ENCODE measurements around the gene TBCK. TPM values are rescaled to one million over a fixed set of nuclear protein-coding genes. Genes with fewer than 3 reads are reported as not detected.

TBCK gene
- total RNA-seq, 1 experiment from 2014 or later, result 28.6 TPM

DNA sequence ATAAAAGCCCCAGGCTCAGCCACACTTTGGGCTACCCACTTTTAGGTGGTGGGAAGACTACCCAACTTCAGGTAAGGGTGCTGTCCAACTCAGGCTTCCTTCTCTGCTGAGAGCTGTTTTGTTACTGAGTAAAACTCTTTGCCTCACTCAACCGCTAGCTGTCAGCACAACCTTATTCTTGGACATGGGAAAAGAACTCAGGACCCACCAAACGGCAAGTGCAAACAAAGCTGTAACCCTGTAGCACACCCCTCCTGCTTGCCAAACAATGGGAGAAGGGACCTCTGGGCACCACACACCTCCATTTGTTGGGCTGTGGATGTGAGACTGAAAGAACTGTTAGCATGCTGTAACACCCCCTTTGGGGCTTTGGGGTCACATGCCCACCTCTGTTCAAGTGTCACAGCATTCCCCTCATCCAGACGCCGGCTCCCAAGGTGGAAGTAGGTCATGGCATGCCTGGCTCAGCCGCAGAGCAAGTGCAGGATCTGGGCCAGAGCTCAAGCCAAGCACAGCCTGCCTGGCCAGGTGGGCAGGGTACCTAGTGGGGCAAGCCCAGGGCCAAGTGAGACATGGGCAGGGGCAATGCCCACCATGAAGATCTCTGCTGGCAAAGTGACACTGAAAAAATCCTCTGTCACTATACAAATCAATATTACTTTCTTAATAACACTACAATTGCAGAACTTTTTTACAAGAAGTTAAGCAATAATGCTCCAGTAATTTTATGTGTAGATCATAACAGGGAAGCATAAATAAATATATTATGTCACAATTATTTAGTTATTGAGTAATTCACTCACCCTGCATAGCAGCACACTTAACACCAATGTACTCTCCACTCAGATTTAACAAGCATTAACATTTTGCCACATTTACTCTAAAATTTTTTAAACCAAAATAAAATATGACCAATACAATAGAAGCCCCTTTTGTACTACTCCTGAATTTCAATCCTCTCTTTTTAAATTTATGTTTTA lies 107.2 kb downstream of the TBCK start (continued):
- TF ChIP-seq, protein P1, sequence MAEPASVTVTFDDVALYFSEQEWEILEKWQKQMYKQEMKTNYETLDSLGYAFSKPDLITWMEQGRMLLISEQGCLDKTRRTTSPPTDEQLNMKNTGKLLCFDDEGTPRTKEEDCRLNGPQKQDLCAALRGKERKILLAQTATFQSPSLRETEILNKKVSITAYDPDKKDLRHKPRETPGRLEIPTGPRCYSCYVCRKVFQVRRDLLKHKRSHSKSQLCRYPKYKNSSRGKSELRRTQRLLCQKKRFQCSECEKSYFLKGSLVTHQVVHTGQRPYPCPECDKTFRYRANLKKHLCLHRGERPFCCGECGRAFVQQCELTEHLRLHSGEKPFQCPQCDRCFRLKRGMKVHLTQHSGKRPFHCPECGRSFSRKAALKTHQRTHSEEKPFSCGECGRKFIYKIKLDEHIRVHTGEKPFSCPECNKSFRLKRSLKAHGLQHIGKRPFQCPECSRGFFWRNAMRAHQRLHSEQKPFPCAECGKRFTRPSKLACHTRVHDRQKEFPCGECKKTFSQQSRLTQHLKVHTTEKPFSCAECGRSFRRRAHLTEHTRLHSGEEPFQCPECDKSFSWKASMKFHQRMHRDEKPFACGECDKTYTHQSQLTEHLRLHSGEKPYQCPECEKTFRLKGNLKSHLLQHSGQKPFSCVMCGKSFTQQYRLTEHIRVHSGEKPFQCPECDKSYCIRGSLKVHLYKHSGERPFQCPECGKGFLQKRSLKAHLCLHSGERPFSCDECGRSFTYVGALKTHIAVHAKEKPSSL (CRISPR knock-in tag; conservative IDR thresholded peaks at IDR 0.05), result no peak
- TF ChIP-seq, protein P2, sequence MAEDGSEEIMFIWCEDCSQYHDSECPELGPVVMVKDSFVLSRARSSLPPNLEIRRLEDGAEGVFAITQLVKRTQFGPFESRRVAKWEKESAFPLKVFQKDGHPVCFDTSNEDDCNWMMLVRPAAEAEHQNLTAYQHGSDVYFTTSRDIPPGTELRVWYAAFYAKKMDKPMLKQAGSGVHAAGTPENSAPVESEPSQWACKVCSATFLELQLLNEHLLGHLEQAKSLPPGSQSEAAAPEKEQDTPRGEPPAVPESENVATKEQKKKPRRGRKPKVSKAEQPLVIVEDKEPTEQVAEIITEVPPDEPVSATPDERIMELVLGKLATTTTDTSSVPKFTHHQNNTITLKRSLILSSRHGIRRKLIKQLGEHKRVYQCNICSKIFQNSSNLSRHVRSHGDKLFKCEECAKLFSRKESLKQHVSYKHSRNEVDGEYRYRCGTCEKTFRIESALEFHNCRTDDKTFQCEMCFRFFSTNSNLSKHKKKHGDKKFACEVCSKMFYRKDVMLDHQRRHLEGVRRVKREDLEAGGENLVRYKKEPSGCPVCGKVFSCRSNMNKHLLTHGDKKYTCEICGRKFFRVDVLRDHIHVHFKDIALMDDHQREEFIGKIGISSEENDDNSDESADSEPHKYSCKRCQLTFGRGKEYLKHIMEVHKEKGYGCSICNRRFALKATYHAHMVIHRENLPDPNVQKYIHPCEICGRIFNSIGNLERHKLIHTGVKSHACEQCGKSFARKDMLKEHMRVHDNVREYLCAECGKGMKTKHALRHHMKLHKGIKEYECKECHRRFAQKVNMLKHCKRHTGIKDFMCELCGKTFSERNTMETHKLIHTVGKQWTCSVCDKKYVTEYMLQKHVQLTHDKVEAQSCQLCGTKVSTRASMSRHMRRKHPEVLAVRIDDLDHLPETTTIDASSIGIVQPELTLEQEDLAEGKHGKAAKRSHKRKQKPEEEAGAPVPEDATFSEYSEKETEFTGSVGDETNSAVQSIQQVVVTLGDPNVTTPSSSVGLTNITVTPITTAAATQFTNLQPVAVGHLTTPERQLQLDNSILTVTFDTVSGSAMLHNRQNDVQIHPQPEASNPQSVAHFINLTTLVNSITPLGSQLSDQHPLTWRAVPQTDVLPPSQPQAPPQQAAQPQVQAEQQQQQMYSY (CRISPR knock-in tag; IDR thresholded peaks at IDR 0.05), result no peak
- TF ChIP-seq FOXK1 (CRISPR knock-in tag; IDR thresholded peaks at IDR 0.05) (no peak), NFATC4 (CRISPR knock-in tag; IDR thresholded peaks at IDR 0.05) (no peak), PRRX2 (CRISPR knock-in tag; IDR thresholded peaks at IDR 0.05) (no peak), CBFB (CRISPR knock-in tag; IDR thresholded peaks at IDR 0.05; ENCODE audit: low read depth) (no peak)

DNA sequence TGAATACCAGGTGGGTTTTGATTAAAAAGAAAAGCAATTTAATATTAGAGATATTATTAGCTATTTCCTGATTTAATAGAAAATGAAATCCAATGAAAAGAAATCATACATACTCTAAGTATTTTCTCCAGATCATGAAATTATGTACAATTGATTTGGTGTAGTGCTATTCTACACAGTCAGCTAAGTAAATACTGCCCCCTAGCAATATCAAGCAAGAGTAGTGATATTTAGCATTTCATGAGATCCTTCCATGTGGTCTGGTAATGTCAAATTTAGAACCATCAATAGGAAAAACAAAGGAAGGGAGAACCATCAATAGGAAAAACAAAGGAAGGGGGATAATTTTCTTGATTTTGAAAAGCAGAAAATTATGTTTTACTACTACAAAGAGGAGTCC lies 114.6 kb downstream of the TBCK start:
- POLR2A ChIA-PET, result no interaction called here
- H3K27me3 Mint-ChIP-seq (ENCODE audit: low read depth), result no peaks in the 10 kb centered on the region
- no peaks in the 10 kb centered on the region for H3K36me3 Mint-ChIP-seq
- no peak overlapping the region for H3K4me3 Mint-ChIP-seq
- H3K27ac Mint-ChIP-seq, result no peak overlapping the region
- DNase-seq (ENCODE audit: low spot score) (no peak), ATAC-seq (peak; percentile 55)
- H3K9me3 Mint-ChIP-seq, result no peaks in the 10 kb centered on the region
- CTCF ChIA-PET, result interaction anchor here (0.6 kb wide), 1 partner anchor 385 kb away, joined by 3 read pairs; no protein-coding TSS in a partner anchor
- peaks cover 4% of the 10 kb centered on the region for H3K4me1 Mint-ChIP-seq
- TF ChIP-seq NR2C2 (CRISPR knock-in tag; IDR thresholded peaks at IDR 0.05) (no peak), ZNF416 (CRISPR knock-in tag; IDR thresholded peaks at IDR 0.05) (no peak), RELA (CRISPR knock-in tag; IDR thresholded peaks at IDR 0.05; ENCODE audit: borderline replicate concordance) (no peak), CBFB (CRISPR knock-in tag; IDR thresholded peaks at IDR 0.05; ENCODE audit: low read depth) (no peak), KAT7 (CRISPR knock-in tag; IDR thresholded peaks at IDR 0.05; ENCODE audit: borderline replicate concordance) (no peak), FOXP1 (CRISPR knock-in tag; IDR thresholded peaks at IDR 0.05; ENCODE audit: borderline replicate concordance) (no peak), PRRX2 (CRISPR knock-in tag; IDR thresholded peaks at IDR 0.05) (no peak), FOXK1 (CRISPR knock-in tag; IDR thresholded peaks at IDR 0.05) (no peak)
- TF ChIP-seq, protein P3, sequence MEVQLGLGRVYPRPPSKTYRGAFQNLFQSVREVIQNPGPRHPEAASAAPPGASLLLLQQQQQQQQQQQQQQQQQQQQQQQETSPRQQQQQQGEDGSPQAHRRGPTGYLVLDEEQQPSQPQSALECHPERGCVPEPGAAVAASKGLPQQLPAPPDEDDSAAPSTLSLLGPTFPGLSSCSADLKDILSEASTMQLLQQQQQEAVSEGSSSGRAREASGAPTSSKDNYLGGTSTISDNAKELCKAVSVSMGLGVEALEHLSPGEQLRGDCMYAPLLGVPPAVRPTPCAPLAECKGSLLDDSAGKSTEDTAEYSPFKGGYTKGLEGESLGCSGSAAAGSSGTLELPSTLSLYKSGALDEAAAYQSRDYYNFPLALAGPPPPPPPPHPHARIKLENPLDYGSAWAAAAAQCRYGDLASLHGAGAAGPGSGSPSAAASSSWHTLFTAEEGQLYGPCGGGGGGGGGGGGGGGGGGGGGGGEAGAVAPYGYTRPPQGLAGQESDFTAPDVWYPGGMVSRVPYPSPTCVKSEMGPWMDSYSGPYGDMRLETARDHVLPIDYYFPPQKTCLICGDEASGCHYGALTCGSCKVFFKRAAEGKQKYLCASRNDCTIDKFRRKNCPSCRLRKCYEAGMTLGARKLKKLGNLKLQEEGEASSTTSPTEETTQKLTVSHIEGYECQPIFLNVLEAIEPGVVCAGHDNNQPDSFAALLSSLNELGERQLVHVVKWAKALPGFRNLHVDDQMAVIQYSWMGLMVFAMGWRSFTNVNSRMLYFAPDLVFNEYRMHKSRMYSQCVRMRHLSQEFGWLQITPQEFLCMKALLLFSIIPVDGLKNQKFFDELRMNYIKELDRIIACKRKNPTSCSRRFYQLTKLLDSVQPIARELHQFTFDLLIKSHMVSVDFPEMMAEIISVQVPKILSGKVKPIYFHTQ (CRISPR knock-in tag; IDR thresholded peaks at IDR 0.05), result no peak
- TF ChIP-seq, protein P2 (CRISPR knock-in tag; IDR thresholded peaks at IDR 0.05), result no peak
- TF ChIP-seq, protein P4, sequence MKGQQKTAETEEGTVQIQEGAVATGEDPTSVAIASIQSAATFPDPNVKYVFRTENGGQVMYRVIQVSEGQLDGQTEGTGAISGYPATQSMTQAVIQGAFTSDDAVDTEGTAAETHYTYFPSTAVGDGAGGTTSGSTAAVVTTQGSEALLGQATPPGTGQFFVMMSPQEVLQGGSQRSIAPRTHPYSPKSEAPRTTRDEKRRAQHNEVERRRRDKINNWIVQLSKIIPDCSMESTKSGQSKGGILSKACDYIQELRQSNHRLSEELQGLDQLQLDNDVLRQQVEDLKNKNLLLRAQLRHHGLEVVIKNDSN (CRISPR knock-in tag; IDR thresholded peaks at IDR 0.05), result no peak
- TF ChIP-seq, protein P5, sequence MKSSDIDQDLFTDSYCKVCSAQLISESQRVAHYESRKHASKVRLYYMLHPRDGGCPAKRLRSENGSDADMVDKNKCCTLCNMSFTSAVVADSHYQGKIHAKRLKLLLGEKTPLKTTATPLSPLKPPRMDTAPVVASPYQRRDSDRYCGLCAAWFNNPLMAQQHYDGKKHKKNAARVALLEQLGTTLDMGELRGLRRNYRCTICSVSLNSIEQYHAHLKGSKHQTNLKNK (CRISPR knock-in tag; IDR thresholded peaks at IDR 0.05), result no peak
- TF ChIP-seq, protein P6, sequence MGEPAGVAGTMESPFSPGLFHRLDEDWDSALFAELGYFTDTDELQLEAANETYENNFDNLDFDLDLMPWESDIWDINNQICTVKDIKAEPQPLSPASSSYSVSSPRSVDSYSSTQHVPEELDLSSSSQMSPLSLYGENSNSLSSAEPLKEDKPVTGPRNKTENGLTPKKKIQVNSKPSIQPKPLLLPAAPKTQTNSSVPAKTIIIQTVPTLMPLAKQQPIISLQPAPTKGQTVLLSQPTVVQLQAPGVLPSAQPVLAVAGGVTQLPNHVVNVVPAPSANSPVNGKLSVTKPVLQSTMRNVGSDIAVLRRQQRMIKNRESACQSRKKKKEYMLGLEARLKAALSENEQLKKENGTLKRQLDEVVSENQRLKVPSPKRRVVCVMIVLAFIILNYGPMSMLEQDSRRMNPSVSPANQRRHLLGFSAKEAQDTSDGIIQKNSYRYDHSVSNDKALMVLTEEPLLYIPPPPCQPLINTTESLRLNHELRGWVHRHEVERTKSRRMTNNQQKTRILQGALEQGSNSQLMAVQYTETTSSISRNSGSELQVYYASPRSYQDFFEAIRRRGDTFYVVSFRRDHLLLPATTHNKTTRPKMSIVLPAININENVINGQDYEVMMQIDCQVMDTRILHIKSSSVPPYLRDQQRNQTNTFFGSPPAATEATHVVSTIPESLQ (CRISPR knock-in tag; IDR thresholded peaks at IDR 0.05), result no peak

Data from WTC11 (cell line).